Activated CD4-positive, alpha-beta T cell treated with anti-CD3 and anti-CD28 coated beads for 48 hours (primary cell): ENCODE measurements around the gene TMEM167A.

Experiments
- DNase-seq: peaks from one replicate; pipeline ENCODE4 v3.0.0-alpha.2; 2020

The TMEM167A gene

GRCh38 chr5:83034528-83035207 is 42.5 kb downstream of the TMEM167A start:
- no peak for DNase-seq

- DNase-seq: no peak
Measured at GRCh38 chr5:83034036-83034435, 43.2 kb downstream of the TMEM167A start.

DNA sequence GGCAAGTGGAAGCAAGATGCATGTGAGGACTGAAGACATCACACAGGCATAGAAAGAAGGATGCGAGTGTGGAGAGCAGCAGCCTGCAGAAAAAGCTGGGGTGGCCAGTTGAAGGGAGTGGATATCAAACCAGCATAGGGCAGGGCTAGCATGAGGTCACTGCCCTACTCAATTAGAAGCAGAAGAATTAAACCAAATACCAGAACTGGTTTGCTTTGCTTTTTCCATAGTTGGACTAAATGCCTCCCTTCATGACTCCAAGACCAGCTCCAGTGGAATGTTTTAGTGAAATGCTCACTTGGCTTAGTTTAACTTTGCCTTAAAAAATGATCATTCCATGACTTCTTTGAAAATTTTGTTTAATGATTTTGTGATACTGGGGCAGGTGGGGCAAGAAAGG is 45.8 kb downstream of the TMEM167A start:
- DNase-seq: no peak

- DNase-seq: no peak
Measured at GRCh38 chr5:83029912-83030311, 47.3 kb downstream of the TMEM167A start.

DNA sequence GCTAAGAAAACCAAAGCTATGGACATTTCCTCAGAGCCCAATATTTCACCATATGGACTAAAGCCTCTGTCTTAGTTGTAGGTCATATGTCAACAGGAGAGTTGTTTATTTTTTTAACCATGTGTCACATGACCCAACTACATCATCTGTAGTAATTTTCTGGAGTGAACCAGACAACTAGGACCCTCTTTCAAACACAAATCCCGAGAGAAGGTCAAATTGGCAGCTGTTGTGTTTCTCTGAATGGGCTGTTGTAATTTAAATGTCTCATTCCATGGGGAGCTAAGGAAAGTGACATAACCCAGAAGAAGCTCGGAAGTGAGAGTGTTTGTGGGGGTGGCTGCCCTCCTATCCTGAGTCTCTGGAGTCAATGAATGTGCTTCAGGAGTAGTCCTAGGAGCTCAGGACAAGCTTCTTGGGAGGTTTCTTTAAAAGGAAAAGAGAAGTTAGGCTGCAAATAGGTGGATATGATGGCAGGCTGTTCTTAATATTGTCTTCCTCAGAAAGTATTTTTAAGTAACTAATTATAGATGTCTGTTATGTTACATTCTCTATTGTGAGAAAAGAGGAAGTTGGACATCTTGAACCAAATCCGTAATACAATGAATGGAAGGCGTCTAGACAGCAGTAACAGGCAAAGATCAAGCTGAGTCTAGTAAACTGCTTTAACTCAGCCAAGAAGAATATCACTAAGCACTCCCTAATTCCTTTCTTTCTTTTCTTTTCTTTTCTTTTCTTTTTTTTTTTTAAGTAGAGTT is 50.1 kb downstream of the TMEM167A start:
- no peak for DNase-seq

DNA sequence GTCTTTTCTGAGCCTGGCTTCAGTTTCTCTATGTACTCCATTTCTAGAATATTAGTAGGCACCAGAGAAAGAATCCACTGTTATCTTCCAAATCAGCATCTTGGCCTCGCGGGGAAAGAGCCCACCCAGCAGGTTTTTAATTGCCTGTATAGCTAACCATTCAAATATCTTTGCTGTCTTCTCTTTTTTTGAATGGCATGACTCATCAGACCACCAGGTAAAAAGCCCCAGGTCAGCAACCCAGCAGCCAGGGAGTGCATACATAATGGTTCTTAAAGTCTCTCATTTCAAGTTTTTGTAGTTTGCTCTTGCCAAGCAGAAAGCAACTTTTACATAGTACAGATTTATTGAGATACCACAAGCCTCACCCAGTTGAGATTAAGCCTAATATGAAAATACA is 50.7 kb downstream of the TMEM167A start:
- DNase-seq: no peak

- no peak for DNase-seq
Measured at GRCh38 chr5:83025690-83026478, 51.3 kb downstream of the TMEM167A start.

- no peak for DNase-seq
Measured at GRCh38 chr5:83022334-83022733, 54.9 kb downstream of the TMEM167A start.

DNA sequence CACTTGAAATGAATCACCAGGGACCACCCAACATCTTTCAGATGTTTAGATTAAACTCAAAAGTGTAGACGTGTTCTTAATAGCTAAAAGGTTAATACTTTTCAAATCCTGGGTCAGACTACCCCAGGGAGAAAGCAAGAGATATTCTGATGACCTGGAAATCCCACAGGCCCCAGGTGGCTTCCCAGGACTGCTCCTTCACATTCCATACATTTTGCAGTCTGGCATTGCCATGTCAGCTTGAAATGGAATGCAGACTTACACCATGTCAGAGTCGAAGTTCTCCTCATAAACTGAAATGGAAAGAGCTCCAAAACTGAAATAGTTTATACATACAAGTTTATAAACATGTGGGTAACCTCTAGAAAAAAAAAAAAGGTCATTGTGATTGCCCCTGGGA is 61.5 kb downstream of the TMEM167A start:
- DNase-seq: no peak

- DNase-seq: no peak
Measured at GRCh38 chr5:83011985-83012384, 65.2 kb downstream of the TMEM167A start.

- DNase-seq: no peak
Measured at GRCh38 chr5:83009408-83009807, 67.8 kb downstream of the TMEM167A start.

GRCh38 chr5:83007755-83008154 is 69.4 kb downstream of the TMEM167A start:
- no peak for DNase-seq

DNA sequence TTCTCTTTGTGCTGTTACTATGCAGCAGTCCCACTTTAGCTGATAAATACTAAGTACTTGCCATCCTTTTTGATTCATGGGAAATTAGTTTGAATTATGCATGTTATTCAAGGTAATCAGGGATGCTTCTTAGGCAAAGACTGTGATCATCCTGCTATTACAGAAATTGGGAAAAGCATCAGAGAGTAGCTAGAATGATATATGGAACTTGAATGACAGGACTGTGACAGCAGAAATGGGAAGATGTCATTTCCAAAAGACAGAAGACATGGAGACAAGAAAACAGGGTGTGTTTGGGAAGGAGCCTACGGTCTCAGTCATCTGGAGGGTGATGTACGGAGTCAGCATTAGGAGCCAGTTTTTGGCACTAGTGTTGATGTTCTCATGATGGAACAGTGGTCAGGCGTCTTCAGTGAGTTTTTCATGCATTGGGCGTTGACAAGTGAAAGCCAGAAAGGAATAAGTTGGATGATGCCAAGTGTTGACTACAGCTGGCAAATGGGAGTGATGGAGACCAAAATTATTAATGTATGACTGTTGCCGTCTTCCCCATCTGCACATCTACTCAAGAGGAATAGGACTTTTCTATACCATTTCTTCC is 70.4 kb downstream of the TMEM167A start:
- DNase-seq: no peak

DNA sequence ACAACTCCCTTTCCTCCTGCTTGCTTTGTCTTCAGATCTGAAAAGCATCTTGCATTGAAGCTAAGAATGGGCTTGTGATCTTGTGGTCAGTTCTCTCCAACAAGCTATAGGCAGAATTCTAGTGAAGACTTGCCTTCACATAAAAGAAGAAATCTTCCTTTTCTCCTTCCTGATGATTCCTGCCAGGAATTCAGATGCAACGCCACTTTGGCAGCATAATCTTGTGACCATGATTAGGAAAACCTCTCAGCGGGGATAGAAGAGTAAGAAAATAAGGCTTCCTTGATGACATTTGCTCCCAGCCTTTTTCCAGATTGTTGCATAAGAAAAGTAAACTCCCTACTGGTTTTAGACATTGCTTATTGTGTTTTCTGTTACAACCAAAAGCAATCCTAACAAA is 73.4 kb downstream of the TMEM167A start:
- DNase-seq: no peak
